Sigmoid colon (tissue), 4 donors: Measurements from ENCODE around the gene SGCD.

Source experiments
- EP300 ChIP-seq, 4 donors: sonication (generic); formaldehyde crosslinking; IDR thresholded peaks; one replicate each; pipeline ENCODE4 v1.6.1; 2017; ENCODE audit warnings: antibody characterized with exemption in 4 of 4
- POLR2A ChIP-seq, 2 donors: fragments of 450-650 bp; IDR thresholded peaks; one replicate each; pipeline ENCODE4 v1.6.1; 2016; ENCODE audit warnings: antibody characterized with exemption in 2 of 2, mild to moderate bottlenecking in 2 of 2, moderate library complexity in 2 of 2
- TF ChIP-seq, protein P1 (sequence below), 4 experiments: fragments of 450-650 bp in 3 of 4; fragments of 200-600 bp in 1 of 4; IDR thresholded peaks; one replicate each; pipeline ENCODE4 v1.5.1; 2016 to 2019; ENCODE audit warnings: antibody characterized with exemption in 4 of 4, mild to moderate bottlenecking in 3 of 4, moderate library complexity in 2 of 4

GRCh38 chr5:156541582-156541981 is 214.6 kb downstream of the SGCD start:
- TF ChIP-seq POLR2A (IDR thresholded peaks at IDR 0.05), result no peak
- TF ChIP-seq, protein P1, sequence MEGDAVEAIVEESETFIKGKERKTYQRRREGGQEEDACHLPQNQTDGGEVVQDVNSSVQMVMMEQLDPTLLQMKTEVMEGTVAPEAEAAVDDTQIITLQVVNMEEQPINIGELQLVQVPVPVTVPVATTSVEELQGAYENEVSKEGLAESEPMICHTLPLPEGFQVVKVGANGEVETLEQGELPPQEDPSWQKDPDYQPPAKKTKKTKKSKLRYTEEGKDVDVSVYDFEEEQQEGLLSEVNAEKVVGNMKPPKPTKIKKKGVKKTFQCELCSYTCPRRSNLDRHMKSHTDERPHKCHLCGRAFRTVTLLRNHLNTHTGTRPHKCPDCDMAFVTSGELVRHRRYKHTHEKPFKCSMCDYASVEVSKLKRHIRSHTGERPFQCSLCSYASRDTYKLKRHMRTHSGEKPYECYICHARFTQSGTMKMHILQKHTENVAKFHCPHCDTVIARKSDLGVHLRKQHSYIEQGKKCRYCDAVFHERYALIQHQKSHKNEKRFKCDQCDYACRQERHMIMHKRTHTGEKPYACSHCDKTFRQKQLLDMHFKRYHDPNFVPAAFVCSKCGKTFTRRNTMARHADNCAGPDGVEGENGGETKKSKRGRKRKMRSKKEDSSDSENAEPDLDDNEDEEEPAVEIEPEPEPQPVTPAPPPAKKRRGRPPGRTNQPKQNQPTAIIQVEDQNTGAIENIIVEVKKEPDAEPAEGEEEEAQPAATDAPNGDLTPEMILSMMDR (IDR thresholded peaks at IDR 0.05), result no peak
- no peak for TF ChIP-seq EP300 (IDR thresholded peaks at IDR 0.05)
